Measurements from ENCODE around the gene GAB1.
A peak's percentile ranks its signal among the peaks of the same experiment; 100 is the strongest.

- TF ChIP-seq CTCF (IDR thresholded peaks at IDR 0.05; ENCODE audit: low read depth, low read length, missing input control) = no peak
- TF ChIP-seq JUND (IDR thresholded peaks at IDR 0.05) = peak in 1 of 2 donors; percentile 37
These were observed 176.9 kb downstream of the GAB1 start, which contains the start of gene SMARCA5 for GRCh38 chr4:143513314-143514168.

All from liver (tissue), 3 donors.